GM20431 (cell line): Measurements from ENCODE around the gene ACADS.

Source experiments
- in situ Hi-C: fragments of 300-500 bp; cut with MseI, MboI; formaldehyde crosslinking; loops from one replicate; pipeline ENCODE4 v1.15.0; 2020; ENCODE audit warnings: low sequenced_read_pairs; ENCODE audit not compliant: unreplicated experiment

The ACADS gene

GRCh38 chr12:120698665-120699064, 27.0 kb upstream of the ACADS start:
- in situ Hi-C loops: no loop called here

GRCh38 chr12:120699553-120699952, 26.1 kb upstream of the ACADS start:
- in situ Hi-C loops: no loop called here

DNA sequence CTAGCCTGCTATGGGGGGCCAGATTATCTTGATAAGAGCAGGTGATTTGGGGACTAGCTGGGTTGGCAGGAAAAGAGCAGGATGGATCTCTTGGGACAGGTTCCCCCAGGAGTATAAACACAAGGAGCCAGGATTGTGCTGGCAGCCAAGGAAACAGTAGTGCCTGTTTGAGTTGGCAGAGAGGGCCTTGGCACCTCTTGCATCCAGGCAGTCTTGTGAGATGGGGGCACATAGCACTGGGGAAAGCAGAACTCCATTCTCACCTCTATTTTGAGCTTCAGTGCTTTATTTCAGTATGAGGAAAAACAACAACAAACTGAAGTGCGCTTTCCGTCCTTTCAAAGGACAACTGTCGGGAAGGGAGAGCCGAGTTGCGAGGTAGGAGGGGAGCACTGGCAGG, 24.7 kb upstream of the ACADS start:
- in situ Hi-C loops: no loop called here

DNA sequence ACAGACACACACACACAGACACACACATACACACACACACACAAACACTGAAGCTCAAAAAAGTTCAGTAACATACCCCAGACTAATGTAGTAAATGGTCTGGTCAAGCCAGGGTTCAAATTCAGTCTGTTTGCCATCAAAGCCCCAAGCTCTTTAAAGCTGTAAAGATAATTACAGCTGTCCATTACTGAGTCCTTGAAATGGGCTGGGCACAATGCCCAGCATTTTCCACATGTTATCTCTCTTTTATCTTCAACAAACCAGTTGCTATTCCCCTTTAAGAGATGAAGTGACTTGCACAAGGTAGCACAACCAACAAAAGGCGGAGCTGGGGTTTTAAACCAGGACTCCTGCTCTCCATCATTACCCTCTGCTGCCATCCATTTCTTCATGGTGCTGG, 23.0 kb upstream of the ACADS start:
- in situ Hi-C loops: no loop called here

GRCh38 chr12:120703311-120703942, 22.2 kb upstream of the ACADS start:
- in situ Hi-C loops: no loop called here

DNA sequence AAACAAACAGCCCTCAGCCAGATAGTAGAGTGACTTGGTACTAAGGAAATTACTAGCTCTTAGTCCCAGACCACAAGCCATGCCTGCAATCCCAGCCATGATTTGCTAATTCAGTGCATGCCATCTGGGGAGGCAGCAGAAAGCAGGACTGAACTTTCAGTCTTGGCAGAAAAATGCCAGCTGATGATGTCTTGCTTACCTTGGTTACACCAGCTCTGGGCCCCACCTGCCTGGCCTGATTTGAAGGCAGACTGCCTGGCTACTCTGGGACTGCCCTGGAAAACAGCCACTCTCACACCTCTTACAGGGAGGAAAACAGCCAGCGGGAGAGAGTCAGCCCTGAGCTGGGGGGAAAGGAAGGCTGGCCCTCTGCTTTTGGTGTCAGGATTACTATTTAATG, 20.0 kb upstream of the ACADS start:
- in situ Hi-C loops: no loop called here

- in situ Hi-C loops: no loop called here
Observed at GRCh38 chr12:120706029-120706428, 19.6 kb upstream of the ACADS start.

- in situ Hi-C loops: no loop called here
Observed at GRCh38 chr12:120708651-120709050, 17.0 kb upstream of the ACADS start.

GRCh38 chr12:120710031-120710804, 15.4 kb upstream of the ACADS start, which contains the start of gene UNC119B:
UNC119B (plus strand) TSS chr12:120710458; CDS start chr12:120710475, 17 bp downstream.
- in situ Hi-C loops: no loop called here

GRCh38 chr12:120710805-120711296, 14.8 kb upstream of the ACADS start:
- in situ Hi-C loops: no loop called here

GRCh38 chr12:120711411-120711810, 14.2 kb upstream of the ACADS start:
- in situ Hi-C loops: no loop called here

DNA sequence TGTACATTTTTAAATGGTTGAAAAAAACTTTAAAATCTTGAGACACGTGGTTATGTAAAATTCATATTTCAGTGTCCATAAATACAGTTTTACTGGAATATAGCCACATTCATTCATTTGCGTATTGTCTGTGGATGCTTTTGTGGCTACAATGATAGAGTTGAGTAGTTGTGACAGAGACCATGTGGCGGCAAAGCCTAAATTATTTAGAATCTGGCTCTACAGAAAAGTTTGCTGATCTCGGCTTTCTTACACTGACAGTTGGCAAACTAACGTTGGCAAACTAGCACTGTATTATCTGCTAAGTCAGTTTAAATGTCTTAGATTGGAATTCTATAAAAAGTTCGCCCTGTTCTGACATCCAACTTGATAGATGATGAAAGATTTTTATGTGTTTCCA, 13.0 kb upstream of the ACADS start:
- in situ Hi-C loops: no loop called here

DNA sequence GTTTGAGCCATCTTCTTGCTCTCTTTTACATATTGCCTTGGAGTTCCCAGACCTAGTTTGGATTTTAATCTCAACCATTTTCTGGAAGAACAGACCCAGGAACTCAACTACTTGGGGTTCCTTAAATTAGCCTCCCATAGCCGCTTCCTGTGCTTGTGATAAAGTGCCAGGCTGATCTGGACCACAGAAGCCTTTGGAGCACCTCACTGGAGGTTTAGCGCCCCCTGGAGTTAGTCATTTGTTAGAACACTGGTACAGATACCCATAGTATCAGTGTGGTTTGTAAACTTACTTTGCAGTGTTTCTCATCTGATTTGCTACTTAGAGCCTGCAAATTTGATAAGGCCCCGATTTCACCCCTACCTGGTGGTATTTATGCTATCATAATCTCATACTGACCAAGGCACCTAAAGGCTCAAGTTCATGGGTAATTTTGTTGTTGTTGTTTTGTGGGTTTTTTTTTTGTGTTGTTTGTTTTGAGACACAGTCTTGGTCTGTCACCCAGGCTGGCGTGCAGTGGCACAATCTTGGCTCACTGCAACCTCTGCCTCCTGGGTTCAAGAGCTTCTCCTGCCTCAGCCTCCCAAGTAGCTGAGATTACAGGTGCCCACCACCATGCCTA, 11.7 kb upstream of the ACADS start:
- in situ Hi-C loops: no loop called here

DNA sequence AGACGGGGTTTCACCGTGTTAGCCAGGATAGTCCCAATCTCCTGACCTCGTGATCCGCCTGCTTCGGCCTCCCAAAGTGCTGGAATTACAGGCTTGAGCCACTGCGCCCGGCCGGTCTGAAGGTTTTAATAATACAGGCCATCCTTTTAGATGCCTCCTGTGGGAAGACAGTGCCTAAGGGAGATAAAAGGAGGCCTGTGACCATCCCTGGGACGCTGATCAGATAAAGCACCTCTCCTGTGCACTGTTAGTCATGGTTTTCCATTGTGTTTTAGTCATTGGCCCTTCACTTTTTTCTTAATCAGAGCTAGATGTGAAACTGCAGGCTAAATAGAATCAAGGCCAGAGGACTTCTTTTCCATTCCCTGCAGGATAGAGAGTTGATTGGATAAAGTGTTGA, 7.6 kb upstream of the ACADS start:
- in situ Hi-C loops: no loop called here

- in situ Hi-C loops: no loop called here
Observed at GRCh38 chr12:120719072-120719471, 6.6 kb upstream of the ACADS start.

DNA sequence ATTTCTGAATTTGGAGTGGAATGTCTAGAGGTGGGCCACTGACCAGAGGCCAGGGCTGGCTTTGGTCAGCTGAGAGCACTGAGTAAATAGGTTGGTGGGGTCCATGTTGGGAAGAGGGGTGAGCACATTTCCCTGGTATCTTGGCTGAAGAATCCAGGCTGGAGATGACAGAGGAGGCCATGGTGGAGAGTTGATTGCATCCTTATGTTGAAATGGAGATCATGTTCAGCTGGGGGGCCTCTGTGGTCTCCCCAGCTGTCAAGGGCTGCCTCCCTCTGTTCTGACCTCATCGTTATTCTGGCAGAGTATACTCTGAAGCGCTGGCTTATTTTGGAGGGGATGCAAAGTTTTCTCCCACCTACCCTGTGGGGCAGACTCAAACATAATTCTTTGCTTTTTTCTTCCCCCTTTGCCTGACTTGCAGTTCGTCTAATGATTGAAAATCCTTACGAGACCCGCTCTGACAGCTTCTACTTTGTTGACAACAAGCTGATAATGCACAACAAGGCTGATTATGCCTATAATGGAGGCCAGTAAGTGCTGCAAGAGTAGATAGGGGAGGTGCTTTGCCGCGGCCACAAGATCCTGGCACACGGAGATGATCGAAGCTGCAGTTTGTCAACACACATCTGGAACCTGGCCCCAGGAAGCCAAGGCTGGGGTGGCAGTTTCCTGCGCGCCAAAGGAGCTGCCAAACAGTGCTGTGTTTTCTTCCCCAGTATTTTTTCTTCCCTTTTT, 6.0 kb upstream of the ACADS start:
- in situ Hi-C loops: no loop called here

GRCh38 chr12:120720234-120720986, 5.2 kb upstream of the ACADS start:
- in situ Hi-C loops: no loop called here

DNA sequence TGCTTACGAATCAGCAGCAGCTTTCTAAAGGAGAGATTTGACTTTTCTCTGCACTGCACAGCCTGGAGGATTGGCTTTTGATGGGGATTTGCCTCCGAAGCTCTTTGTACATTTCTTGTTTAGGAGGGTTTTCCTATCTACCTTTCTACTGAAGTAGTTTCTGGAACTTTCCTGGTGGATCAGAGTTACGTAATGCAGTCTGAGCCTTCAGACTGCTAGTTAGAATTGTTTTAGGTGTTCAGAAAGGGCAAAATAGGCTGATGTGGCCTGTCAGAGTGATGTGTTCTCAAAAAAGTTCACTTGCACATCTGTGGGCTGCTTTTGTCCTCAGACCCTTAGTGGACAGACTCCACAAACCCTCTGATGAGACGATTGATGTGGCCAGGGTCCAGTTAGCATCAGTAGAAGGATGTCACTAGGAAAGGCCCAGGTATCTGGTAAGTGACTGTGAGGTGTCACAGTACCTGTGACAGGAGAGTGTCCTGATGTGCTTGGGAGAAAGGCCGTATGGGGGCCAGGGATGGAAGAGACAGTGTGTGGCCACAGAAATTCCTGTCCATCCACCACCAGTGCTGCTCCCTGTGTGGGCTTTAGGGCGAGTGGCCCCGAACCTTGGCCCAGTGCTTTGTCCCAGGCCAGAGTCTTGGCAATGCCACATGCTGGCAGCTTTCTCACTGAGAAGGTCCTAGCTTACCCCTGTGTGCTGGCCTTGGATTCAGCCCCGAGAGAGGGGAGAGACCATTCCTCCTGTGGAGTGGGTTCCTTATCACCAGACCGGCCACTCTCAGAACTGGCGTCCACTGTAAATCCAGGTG, 4.4 kb upstream of the ACADS start:
- in situ Hi-C loops: no loop called here

- in situ Hi-C loops: no loop called here
Observed at GRCh38 chr12:120721866-120722265, 3.8 kb upstream of the ACADS start.
